GM12878 (cell line): ENCODE data around the gene CACNA1B.

ENCODE experiments used
- CEBPB ChIP-seq, 2 experiments: fragments of 150-350 bp in 1 of 2; IDR thresholded peaks; 2 replicates each; pipeline ENCODE4 v1.6.1; 2012 to 2014; ENCODE audit warnings: low read depth in 2 of 2, low read length in 2 of 2, borderline replicate concordance in 1 of 2, inconsistent platforms in 1 of 2
- CTCF ChIP-seq, 3 experiments: IDR thresholded peaks in 2 of 3; conservative IDR thresholded peaks in 1 of 3; 2 replicates each; pipeline ENCODE4 v1.5.1; 2011; ENCODE audit warnings: low read depth in 3 of 3, low read length in 3 of 3, mild to moderate bottlenecking in 3 of 3, control low read depth in 2 of 3, moderate library complexity in 2 of 3, inconsistent platforms in 1 of 3, mixed read lengths in 1 of 3; ENCODE audit not compliant: control insufficient read depth in 2 of 3, insufficient read depth in 1 of 3; ENCODE audit errors: extremely low read depth in 1 of 3
- EZH2 ChIP-seq: IDR thresholded peaks from 2 replicates; pipeline ENCODE4 v1.6.1; 2012; ENCODE audit warnings: low read depth, mild to moderate bottlenecking, control low read depth, inconsistent platforms, low read length, borderline replicate concordance; ENCODE audit not compliant: control insufficient read depth
- POLR2A ChIP-seq: IDR thresholded peaks from 2 replicates; pipeline ENCODE4 v1.6.1; 2011; ENCODE audit warnings: low read depth, mild to moderate bottlenecking, low read length
- ZNF274 ChIP-seq: IDR thresholded peaks from one replicate; pipeline ENCODE4 v1.8.0; 2011; ENCODE audit not compliant: insufficient read length, insufficient read depth

- TF ChIP-seq ZNF274 (no peak), EZH2 (no peak), POLR2A (no peak), CTCF (IDR thresholded peaks at IDR 0.05 in 2 of 3, conservative IDR thresholded peaks at IDR 0.05 in 1 of 3; ENCODE audit: control insufficient read depth in 2 of 3, extremely low read depth in 1 of 3, insufficient read depth in 1 of 3, low read depth in 3 of 3, low read length in 3 of 3) (no peak), CEBPB (IDR thresholded peaks at IDR 0.05; ENCODE audit: borderline replicate concordance in 1 of 2, low read depth in 2 of 2, low read length in 2 of 2) (no peak)
These were observed 66.1 kb downstream of the CACNA1B start for GRCh38 chr9:137943655-137944054.
